Measurements from ENCODE around the gene PGLYRP4. TPM values are rescaled to one million over a fixed set of nuclear protein-coding genes. Genes with fewer than 3 reads are reported as not detected.
A peak's percentile ranks its signal among the peaks of the same experiment; 100 is the strongest.

Gene PGLYRP4
- total and polyA plus RNA-seq, 3 experiments from 2014 or later = not detected

DNA sequence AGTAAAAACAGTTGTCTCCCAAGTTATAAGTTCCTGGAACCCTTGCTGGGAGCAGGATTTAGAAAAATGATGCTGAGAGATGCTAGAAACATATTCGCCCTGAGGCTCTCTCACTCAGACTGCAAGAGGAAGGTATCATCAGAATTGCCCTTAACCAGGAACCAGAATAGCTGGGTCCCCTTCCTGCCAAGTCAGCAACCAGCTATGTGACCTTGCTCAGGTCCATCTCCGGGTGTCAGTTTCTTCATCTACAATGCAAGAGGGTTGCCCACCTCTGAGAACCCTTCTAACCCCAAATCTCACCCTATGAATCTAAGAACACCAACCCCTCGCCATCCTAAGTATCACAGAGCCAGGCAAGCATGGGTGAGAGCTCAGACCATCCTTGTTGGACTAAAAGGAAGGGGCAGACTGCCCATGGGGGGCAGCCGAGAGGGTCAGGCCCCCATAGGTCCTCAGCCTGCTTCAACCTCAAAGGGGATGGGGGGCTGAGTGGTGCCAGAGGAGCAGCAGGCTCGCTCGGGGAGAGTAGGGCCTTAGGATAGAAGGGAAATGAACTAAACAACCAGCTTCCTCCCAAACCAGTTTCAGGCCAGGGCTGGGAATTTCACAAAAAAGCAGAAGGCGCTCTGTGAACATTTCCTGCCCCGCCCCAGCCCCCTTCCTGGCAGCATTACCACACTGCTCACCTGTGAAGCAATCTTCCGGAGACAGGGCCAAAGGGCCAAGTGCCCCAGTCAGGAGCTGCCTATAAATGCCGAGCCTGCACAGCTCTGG is 8.6 kb upstream of the PGLYRP4 start:
- no peaks in the 10 kb centered on the region for H3K9me3 Mint-ChIP-seq

DNA sequence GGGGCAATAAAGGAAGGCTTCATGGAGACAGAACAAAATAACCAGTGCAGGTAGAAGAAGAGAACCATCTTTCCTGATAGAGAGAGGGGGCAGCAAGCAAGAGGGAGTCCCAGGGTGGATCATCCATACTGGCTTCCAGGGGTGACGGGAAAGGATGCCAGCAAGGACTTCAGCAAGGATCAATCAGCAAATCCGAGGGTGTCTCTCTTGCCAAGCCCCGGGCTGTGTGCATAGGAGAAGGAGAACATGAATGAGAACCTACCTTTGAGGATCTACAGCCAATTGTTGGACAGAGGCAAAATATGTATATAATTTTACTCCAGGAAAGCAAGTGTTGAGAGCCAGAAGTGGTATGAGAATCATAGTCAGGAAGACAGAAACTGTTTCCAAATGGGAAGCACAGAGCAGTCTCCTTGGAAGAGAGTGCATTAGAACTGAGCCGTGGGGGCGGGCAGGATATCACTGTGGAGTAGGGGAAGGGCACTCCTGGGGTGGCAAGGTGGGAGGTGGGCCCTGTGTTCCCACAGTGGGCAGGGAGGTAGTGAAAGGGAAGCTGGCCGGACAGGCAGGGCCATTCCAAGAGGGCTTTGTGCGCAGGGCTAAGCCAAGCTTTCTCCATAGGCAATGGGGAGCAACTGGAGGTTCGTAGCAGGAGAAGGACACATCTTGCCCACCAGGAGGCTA is 7.9 kb upstream of the PGLYRP4 start:
- no peaks in the 10 kb centered on the region for H3K9me3 Mint-ChIP-seq
- peak overlapping the region in 1 of 7 donors; percentile 15 for H3K4me3 Mint-ChIP-seq
- POLR2A ChIA-PET = no interaction called here
- H3K4me1 ChIP-seq (ENCODE audit: insufficient read depth, low read length) = peaks cover 13% of the 10 kb centered on the region
- H3K9me3 ChIP-seq (ENCODE audit: low read length) = no peaks in the 10 kb centered on the region
- H3K4me3 ChIP-seq (ENCODE audit: low read length) = no peak overlapping the region
- DNase-seq = no peak
- peak overlapping the region in 1 of 8 donors; percentile 56 for H3K27ac Mint-ChIP-seq
- CTCF ChIA-PET = interaction anchor here (5.3 kb wide), 1 partner anchor 138 kb away, joined by 35 read pairs; no protein-coding TSS in a partner anchor
- peaks cover 5 to 27% of the 10 kb centered on the region in 2 donors for H3K27me3 Mint-ChIP-seq
- no peaks in the 10 kb centered on the region for H3K27me3 ChIP-seq (ENCODE audit: insufficient read depth, low read length, poor library complexity, severe bottlenecking)
- no peaks in the 10 kb centered on the region for H3K36me3 Mint-ChIP-seq
- no peak overlapping the region for H3K27ac ChIP-seq (ENCODE audit: low read depth, low read length)
- H3K36me3 ChIP-seq (ENCODE audit: insufficient read depth, low read length) = no peaks in the 10 kb centered on the region
- H3K4me1 Mint-ChIP-seq = peaks cover 10 to 21% (median 18%) of the 10 kb centered on the region in 3 donors

More for the DNA sequence above, 8.6 kb upstream of the PGLYRP4 start:
- CTCF ChIA-PET = interaction anchor here (1.7 kb wide), 1 partner anchor 138 kb away, joined by 4 read pairs; no protein-coding TSS in a partner anchor
- Histone ChIP-seq H3K4me1 (ENCODE audit: insufficient read depth, low read length) (peaks cover 13% of the 10 kb centered on the region), H3K9me3 (ENCODE audit: low read length) (no peaks in the 10 kb centered on the region), H3K4me3 (ENCODE audit: low read length) (no peak overlapping the region), H3K36me3 (ENCODE audit: insufficient read depth, low read length) (no peaks in the 10 kb centered on the region), H3K27me3 (ENCODE audit: insufficient read depth, low read length, poor library complexity, severe bottlenecking) (no peaks in the 10 kb centered on the region), H3K27ac (ENCODE audit: low read depth, low read length) (no peak overlapping the region)
- POLR2A ChIA-PET = no interaction called here
- H3K4me1 Mint-ChIP-seq = peaks cover 10 to 21% (median 18%) of the 10 kb centered on the region in 3 donors
- H3K27ac Mint-ChIP-seq = peak overlapping the region in 5 of 8 donors; percentile 21 to 59 (median 45)
- no peaks in the 10 kb centered on the region for H3K36me3 Mint-ChIP-seq
- peaks cover 8 to 27% of the 10 kb centered on the region in 2 donors for H3K27me3 Mint-ChIP-seq
- no peak for DNase-seq
- no peak overlapping the region for H3K4me3 Mint-ChIP-seq

DNA sequence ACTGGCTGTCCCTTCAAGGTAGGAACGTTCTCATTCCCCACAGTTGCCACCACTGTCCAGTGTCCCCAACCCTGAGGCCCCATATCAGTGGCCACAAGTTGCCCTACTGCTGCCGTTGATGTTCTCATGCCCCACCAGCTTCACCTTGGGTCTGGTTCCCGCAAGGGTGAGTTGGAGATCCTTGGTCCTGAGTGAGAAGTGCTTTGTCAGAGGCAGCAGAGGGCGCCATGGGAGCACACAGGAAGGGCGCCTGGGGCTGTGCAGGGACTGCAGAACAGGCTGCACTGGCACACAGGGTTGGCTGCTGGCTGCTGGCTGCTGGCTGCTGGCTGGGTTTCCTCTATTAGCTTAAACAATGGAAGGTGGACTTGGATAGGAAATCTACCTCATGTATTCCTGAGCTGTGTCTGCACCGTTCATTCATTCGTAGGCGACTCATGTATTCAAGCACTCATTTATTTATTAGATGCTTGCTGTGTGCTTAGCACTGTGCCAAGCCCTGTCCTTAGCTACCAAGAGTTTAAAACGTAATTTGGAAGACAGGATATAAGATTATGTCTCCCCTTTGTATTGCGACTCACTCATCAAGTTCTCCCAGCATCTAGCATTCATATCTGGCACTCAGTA is 6.9 kb upstream of the PGLYRP4 start:
- H3K27ac Mint-ChIP-seq = no peak overlapping the region
- ChIA-PET CTCF (interaction anchor here (5.3 kb wide), 1 partner anchor 139 kb away, joined by 35 read pairs; no protein-coding TSS in a partner anchor), POLR2A (no interaction called here)
- H3K36me3 Mint-ChIP-seq = no peaks in the 10 kb centered on the region
- Histone ChIP-seq H3K4me3 (ENCODE audit: low read length) (no peak overlapping the region), H3K27me3 (ENCODE audit: insufficient read depth, low read length, poor library complexity, severe bottlenecking) (no peaks in the 10 kb centered on the region), H3K4me1 (ENCODE audit: insufficient read depth, low read length) (peaks cover 13% of the 10 kb centered on the region), H3K36me3 (ENCODE audit: insufficient read depth, low read length) (no peaks in the 10 kb centered on the region), H3K9me3 (ENCODE audit: low read length) (no peaks in the 10 kb centered on the region), H3K27ac (ENCODE audit: low read depth, low read length) (no peak overlapping the region)
- H3K4me1 Mint-ChIP-seq = peaks cover 10 to 21% (median 18%) of the 10 kb centered on the region in 3 donors
- H3K27me3 Mint-ChIP-seq = peaks cover 3 to 28% of the 10 kb centered on the region in 2 donors
- no peak overlapping the region for H3K4me3 Mint-ChIP-seq
- peak in 1 of 5 donors; percentile 6 for DNase-seq
- H3K9me3 Mint-ChIP-seq = no peaks in the 10 kb centered on the region

DNA sequence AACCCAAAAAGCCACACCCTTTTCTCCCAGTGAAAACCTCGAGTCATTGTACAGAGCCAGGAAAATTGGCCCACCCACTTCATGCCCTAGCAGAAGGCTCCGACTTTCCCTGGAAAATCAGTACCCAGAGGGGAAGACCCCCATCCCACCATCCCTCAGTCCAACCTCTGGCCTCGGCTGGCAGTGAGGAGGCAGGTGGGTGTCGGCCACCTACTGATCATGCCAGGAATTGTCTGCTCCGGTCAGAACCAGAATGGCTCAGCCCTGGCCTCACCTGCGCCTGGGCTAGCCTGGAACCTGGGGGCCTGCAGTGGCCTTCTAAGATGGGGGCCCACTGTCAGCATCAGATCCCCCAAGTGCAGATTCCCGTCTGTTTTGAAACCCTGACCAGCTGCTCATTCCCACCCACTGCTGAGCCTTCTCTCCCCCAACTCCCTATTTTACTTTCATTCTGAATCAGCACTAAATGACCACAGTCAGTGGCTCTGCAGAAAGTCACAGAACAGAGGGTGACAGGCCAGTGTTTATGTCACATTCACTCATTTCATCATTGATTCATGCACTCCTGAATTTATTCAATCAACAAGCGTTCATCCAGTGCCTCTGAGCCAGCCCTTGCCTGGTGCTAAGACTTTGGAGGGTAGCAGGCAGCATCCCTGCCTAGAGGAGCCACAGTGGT is 6.0 kb upstream of the PGLYRP4 start:
- no peak overlapping the region for H3K27ac ChIP-seq (ENCODE audit: low read depth, low read length)
- H3K27ac Mint-ChIP-seq = no peak overlapping the region
- peaks cover 13% of the 10 kb centered on the region for H3K4me1 ChIP-seq (ENCODE audit: insufficient read depth, low read length)
- H3K4me3 Mint-ChIP-seq = no peak overlapping the region
- no peaks in the 10 kb centered on the region for H3K27me3 ChIP-seq (ENCODE audit: insufficient read depth, low read length, poor library complexity, severe bottlenecking)
- H3K36me3 Mint-ChIP-seq = no peaks in the 10 kb centered on the region
- peaks cover 10 to 21% (median 18%) of the 10 kb centered on the region in 3 donors for H3K4me1 Mint-ChIP-seq
- CTCF ChIA-PET = interaction anchor here (5.3 kb wide), 1 partner anchor 140 kb away, joined by 35 read pairs; no protein-coding TSS in a partner anchor
- H3K9me3 ChIP-seq (ENCODE audit: low read length) = no peaks in the 10 kb centered on the region
- no peaks in the 10 kb centered on the region for H3K36me3 ChIP-seq (ENCODE audit: insufficient read depth, low read length)
- POLR2A ChIA-PET = no interaction called here
- H3K27me3 Mint-ChIP-seq = peaks cover 10 to 35% of the 10 kb centered on the region in 2 donors
- no peak for DNase-seq
- H3K4me3 ChIP-seq (ENCODE audit: low read length) = no peak overlapping the region
- H3K9me3 Mint-ChIP-seq = no peaks in the 10 kb centered on the region

DNA sequence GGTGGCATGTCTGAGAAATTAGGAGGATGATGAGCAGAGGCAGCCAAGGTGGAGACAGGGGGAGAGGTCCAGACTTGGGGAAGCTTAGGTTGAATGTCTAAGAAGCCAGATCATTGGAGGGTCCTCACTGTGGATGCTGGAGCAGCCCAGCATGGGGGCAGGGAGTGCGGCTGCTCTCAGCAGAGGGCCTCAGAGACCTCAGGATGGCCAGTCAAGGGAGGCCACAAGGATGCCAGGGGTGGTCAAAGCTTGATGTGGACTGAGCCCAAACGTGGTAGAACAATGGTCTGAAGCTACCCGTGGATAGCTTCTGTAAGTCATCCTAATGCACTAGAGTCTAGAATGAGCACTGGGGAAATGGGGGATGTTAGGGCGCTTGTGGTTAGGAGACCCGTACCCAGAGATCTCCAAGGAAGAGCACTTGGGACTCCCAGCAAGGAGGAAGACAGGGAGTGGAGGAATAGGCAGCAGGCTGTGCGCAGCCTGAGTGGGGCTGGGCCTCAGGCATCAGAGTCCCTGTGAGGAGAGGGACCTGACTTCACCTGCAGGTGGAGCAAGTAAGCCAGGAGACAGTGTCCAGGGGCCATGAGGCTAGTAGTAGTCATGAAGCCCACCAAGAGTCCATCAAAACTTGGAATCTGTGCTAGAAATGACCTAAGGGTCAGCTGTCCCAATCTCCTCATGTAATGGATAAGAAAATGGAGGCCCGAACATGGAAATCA is 4.7 kb upstream of the PGLYRP4 start:
- no peak for DNase-seq
- H3K27ac ChIP-seq (ENCODE audit: low read depth, low read length) = no peak overlapping the region
- ChIA-PET CTCF (interaction anchor here (0.7 to 5.3 kb wide), 9 partner anchors 9 to 916 kb away, joined by 3 to 35 read pairs (median 5); partner anchors contain the start of gene S100A12), POLR2A (no interaction called here)
- Mint-ChIP-seq H3K27ac (no peak overlapping the region), H3K36me3 (no peaks in the 10 kb centered on the region), H3K9me3 (no peaks in the 10 kb centered on the region), H3K27me3 (peaks cover 13 to 43% of the 10 kb centered on the region in 2 donors), H3K4me3 (no peak overlapping the region), H3K4me1 (peaks cover 10 to 20% (median 18%) of the 10 kb centered on the region in 3 donors)
- H3K9me3 ChIP-seq (ENCODE audit: low read length) = no peaks in the 10 kb centered on the region
- H3K4me1 ChIP-seq (ENCODE audit: insufficient read depth, low read length) = peaks cover 13% of the 10 kb centered on the region
- H3K4me3 ChIP-seq (ENCODE audit: low read length) = no peak overlapping the region
- no peaks in the 10 kb centered on the region for H3K36me3 ChIP-seq (ENCODE audit: insufficient read depth, low read length)
- no peaks in the 10 kb centered on the region for H3K27me3 ChIP-seq (ENCODE audit: insufficient read depth, low read length, poor library complexity, severe bottlenecking)

DNA sequence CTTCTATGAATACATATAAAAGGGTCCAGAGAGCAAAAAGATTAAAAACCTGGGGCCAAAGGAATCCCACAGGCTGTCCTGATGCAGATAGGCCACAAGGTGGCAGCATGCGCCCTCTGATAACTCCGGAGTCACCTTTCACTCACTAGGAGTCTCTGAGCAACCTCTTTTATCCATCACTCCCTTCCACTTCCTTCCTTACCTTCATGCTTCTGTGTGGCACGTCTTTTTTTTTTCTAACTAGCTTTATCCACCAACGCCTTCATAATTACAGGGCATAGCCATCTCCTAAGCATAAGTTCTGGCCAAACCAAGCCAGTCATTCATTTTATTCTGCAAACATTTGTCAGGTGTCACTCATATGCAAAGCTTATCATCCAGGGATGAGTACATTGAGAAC is 3.9 kb upstream of the PGLYRP4 start:
- POLR2A ChIA-PET = no interaction called here

DNA sequence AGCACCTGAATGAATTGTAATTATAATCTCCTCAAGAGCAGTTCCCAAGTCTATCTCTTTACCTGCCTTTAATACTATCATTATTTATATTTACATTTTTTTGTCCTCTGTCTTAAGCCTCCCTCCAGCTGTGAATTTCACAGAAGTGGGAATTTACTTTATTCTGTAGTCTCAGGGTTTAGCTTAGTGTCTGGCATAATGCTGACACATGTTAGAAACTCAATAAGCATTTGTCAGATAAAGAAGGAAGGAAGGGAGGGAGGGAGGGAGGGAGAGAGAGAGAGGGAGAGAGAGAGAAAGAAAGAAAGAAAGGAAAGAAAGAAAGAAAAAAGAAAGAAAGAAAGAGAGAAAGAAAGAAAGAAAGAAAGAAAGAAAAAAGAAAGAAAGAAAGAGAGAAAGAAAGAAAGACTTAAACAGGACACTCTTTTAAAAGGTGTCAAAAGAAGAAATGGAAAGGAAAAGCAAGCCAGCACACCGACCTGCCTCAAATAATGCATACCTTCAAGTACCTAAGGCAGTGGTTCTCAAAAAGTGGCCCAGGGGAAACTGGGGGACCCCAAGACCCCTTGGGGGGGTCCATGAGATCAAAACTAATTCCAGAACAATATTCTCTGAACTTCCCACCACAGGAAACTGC is 1.8 kb upstream of the PGLYRP4 start:
- H3K36me3 ChIP-seq (ENCODE audit: insufficient read depth, low read length) = no peaks in the 10 kb centered on the region
- DNase-seq = no peak
- peaks cover 13 to 15% (median 14%) of the 10 kb centered on the region in 3 donors for H3K4me1 Mint-ChIP-seq
- H3K4me3 Mint-ChIP-seq = no peak overlapping the region
- H3K27me3 Mint-ChIP-seq = peaks cover 23 to 63% of the 10 kb centered on the region in 2 donors
- H3K4me1 ChIP-seq (ENCODE audit: insufficient read depth, low read length) = peaks cover 11% of the 10 kb centered on the region
- H3K9me3 ChIP-seq (ENCODE audit: low read length) = no peaks in the 10 kb centered on the region
- H3K27me3 ChIP-seq (ENCODE audit: insufficient read depth, low read length, poor library complexity, severe bottlenecking) = no peaks in the 10 kb centered on the region
- ChIA-PET POLR2A (no interaction called here), CTCF (no interaction called here)
- H3K27ac ChIP-seq (ENCODE audit: low read depth, low read length) = no peak overlapping the region
- H3K27ac Mint-ChIP-seq = no peak overlapping the region
- H3K4me3 ChIP-seq (ENCODE audit: low read length) = no peak overlapping the region
- no peaks in the 10 kb centered on the region for H3K36me3 Mint-ChIP-seq
- H3K9me3 Mint-ChIP-seq = no peaks in the 10 kb centered on the region

More for the DNA sequence above, 3.9 kb upstream of the PGLYRP4 start:
- Histone ChIP-seq H3K4me1 (ENCODE audit: insufficient read depth, low read length) (peaks cover 6% of the 10 kb centered on the region), H3K9me3 (ENCODE audit: low read length) (no peaks in the 10 kb centered on the region), H3K27me3 (ENCODE audit: insufficient read depth, low read length, poor library complexity, severe bottlenecking) (no peaks in the 10 kb centered on the region), H3K4me3 (ENCODE audit: low read length) (no peak overlapping the region), H3K36me3 (ENCODE audit: insufficient read depth, low read length) (no peaks in the 10 kb centered on the region), H3K27ac (ENCODE audit: low read depth, low read length) (no peak overlapping the region)
- Mint-ChIP-seq H3K36me3 (no peaks in the 10 kb centered on the region), H3K27me3 (peaks cover 17 to 49% of the 10 kb centered on the region in 2 donors), H3K9me3 (no peaks in the 10 kb centered on the region), H3K4me3 (no peak overlapping the region), H3K27ac (no peak overlapping the region), H3K4me1 (peaks cover 4 to 11% (median 11%) of the 10 kb centered on the region in 3 donors)
- peak; percentile 36 to 69 (median 46) for DNase-seq
- CTCF ChIA-PET = interaction anchor here (0.7 to 5.3 kb wide), 9 partner anchors 9 to 917 kb away, joined by 3 to 35 read pairs (median 5); partner anchors contain the start of gene S100A12

Measured in CD8-positive, alpha-beta memory T cell (primary cell).